HepG2 (cell line): ENCODE measurements around the gene SPOP. TPM values are rescaled to one million over a fixed set of nuclear protein-coding genes. Genes with fewer than 3 reads are reported as not detected.
A peak's percentile ranks its signal among the peaks of the same experiment; 100 is the strongest.

Experiments used
- CBX5 ChIP-seq: sonication (generic); formaldehyde crosslinking; IDR thresholded peaks from 2 replicates; pipeline ENCODE4 v1.4.0; 2020; ENCODE audit warnings: missing genetic modification reagents, borderline replicate concordance
- CENPX ChIP-seq: sonication (generic); formaldehyde crosslinking; IDR thresholded peaks from 2 replicates; pipeline ENCODE4 v1.9.0; 2021; ENCODE audit warnings: mild to moderate bottlenecking, missing genetic modification reagents, moderate library complexity
- FOXP1 ChIP-seq, 2 experiments: fragments of 450-650 bp in 1 of 2; IDR thresholded peaks; 2 replicates each; pipeline ENCODE4 v1.6.1; 2017 to 2018; ENCODE audit warnings: antibody characterized with exemption in 1 of 2
- GPN1 ChIP-seq: sonication (generic); formaldehyde crosslinking; IDR thresholded peaks from 2 replicates; pipeline ENCODE4 v1.5.1; 2020; ENCODE audit warnings: missing genetic modification reagents, borderline replicate concordance
- JUN ChIP-seq: sonication (generic); formaldehyde crosslinking; IDR thresholded peaks from 2 replicates; pipeline ENCODE4 v1.4.0; 2020; ENCODE audit warnings: mild to moderate bottlenecking, missing genetic modification reagents
- NBN ChIP-seq: fragments of 450-650 bp; conservative IDR thresholded peaks from 2 replicates; pipeline ENCODE4 v1.6.1; 2017
- ONECUT2 ChIP-seq: sonication (generic); formaldehyde crosslinking; IDR thresholded peaks from 2 replicates; pipeline ENCODE4 v1.4.0; 2020; ENCODE audit warnings: missing genetic modification reagents
- PCBP2 ChIP-seq: fragments of 200-400 bp; formaldehyde crosslinking; optimal IDR thresholded peaks from 2 replicates; pipeline ENCODE3; 2018; ENCODE audit warnings: low read length, low read depth; ENCODE audit not compliant: poor library complexity, severe bottlenecking
- SOX13 ChIP-seq, 3 experiments: fragments of 450-650 bp in 1 of 3; sonication (generic) in 1 of 3; formaldehyde crosslinking in 1 of 3; IDR thresholded peaks in 2 of 3; conservative IDR thresholded peaks in 1 of 3; 2 replicates each; pipeline versions ENCODE4 v1.5.0 to v1.6.1; 2016 to 2020; ENCODE audit warnings: antibody characterized with exemption in 1 of 3, mild to moderate bottlenecking in 1 of 3, missing compliant biosample characterization in 1 of 3, missing genetic modification reagents in 1 of 3, moderate library complexity in 1 of 3
- TMF1 ChIP-seq: sonication (generic); formaldehyde crosslinking; IDR thresholded peaks from 2 replicates; pipeline ENCODE4 v1.8.1; 2022; ENCODE audit warnings: low read depth, missing genetic modification reagents
- ZBTB1 ChIP-seq: sonication (generic); formaldehyde crosslinking; IDR thresholded peaks from 2 replicates; pipeline ENCODE4 v1.4.0; 2020; ENCODE audit warnings: missing genetic modification reagents, borderline replicate concordance
- ZFP36 ChIP-seq: fragments of 150-350 bp; IDR thresholded peaks from 2 replicates; pipeline ENCODE4 v1.6.1; 2018; ENCODE audit warnings: borderline replicate concordance, low read length, low read depth; ENCODE audit not compliant: partially characterized antibody
- ZNF354B ChIP-seq: sonication (generic); formaldehyde crosslinking; IDR thresholded peaks from 2 replicates; pipeline ENCODE4 v1.8.0; 2022; ENCODE audit warnings: mild to moderate bottlenecking, missing genetic modification reagents
- ZNF589 ChIP-seq: sonication (generic); formaldehyde crosslinking; conservative IDR thresholded peaks from 2 replicates; pipeline ENCODE4 v1.8.0; 2022; ENCODE audit warnings: mild to moderate bottlenecking, moderate library complexity, missing genetic modification reagents
- polyA plus RNA-seq, 8 experiments: library from polyadenylated mRNA; depleted of rRNA in 3 of 8; stranded (reverse) in 7 of 8; unstranded in 1 of 8; fragments of >200 nt; fragmentation: Illumina TruSeq in 4 of 8; extraction: Trizol in 4 of 8; gene quantifications; 2 replicates each; pipeline versions ENCODE4 v1.2.1 to v1.2.3, GENCODE V29; 2011 to 2016; ENCODE audit warnings: low read depth in 4 of 8, missing spikeins in 1 of 8, mixed read lengths in 1 of 8; ENCODE audit not compliant: insufficient read depth in 1 of 8
- total RNA-seq, 5 experiments: library from RNA; depleted of rRNA; stranded (reverse); fragments of >200 nt; fragmentation: Illumina TruSeq; extraction: Trizol; gene quantifications; 2 replicates each; pipeline ENCODE4 v1.2.3, GENCODE V29; 2016; ENCODE audit warnings: low read depth in 1 of 5
- TF ChIP-seq, protein P1 (sequence below): sonication (generic); formaldehyde crosslinking; IDR thresholded peaks from 2 replicates; pipeline ENCODE4 v1.8.0; 2022; ENCODE audit warnings: missing genetic modification reagents, mild to moderate bottlenecking, inconsistent platforms, borderline replicate concordance
- TF ChIP-seq, protein P2 (sequence below): conservative IDR thresholded peaks from 2 replicates; pipeline ENCODE4 v1.6.1; 2018; ENCODE audit warnings: missing genetic modification reagents
- TF ChIP-seq, protein P3 (sequence below): sonication (generic); formaldehyde crosslinking; IDR thresholded peaks from 2 replicates; pipeline ENCODE4 v1.5.0; 2020; ENCODE audit warnings: mild to moderate bottlenecking, missing genetic modification reagents, borderline replicate concordance
- TF ChIP-seq, protein P4 (sequence below): IDR thresholded peaks from 2 replicates; pipeline ENCODE4 v1.6.1; 2012; ENCODE audit warnings: low read depth, low read length, improper control_type of control experiment
- TF ChIP-seq, protein P5 (sequence below), 2 experiments: sonication (generic) in 1 of 2; formaldehyde crosslinking in 1 of 2; IDR thresholded peaks; 2 replicates each; pipeline versions ENCODE4 v1.4.0 to v1.6.1; 2018 to 2020; ENCODE audit warnings: missing genetic modification reagents in 2 of 2, borderline replicate concordance in 1 of 2, low read depth in 1 of 2, mild to moderate bottlenecking in 1 of 2, missing biosample characterization in 1 of 2

The SPOP gene
- total and polyA plus RNA-seq, 2 of the 13 experiments (the other 11 are each of a cell fraction or from before 2014, with no cell fraction given) = 52.8 to 60.8 TPM

DNA sequence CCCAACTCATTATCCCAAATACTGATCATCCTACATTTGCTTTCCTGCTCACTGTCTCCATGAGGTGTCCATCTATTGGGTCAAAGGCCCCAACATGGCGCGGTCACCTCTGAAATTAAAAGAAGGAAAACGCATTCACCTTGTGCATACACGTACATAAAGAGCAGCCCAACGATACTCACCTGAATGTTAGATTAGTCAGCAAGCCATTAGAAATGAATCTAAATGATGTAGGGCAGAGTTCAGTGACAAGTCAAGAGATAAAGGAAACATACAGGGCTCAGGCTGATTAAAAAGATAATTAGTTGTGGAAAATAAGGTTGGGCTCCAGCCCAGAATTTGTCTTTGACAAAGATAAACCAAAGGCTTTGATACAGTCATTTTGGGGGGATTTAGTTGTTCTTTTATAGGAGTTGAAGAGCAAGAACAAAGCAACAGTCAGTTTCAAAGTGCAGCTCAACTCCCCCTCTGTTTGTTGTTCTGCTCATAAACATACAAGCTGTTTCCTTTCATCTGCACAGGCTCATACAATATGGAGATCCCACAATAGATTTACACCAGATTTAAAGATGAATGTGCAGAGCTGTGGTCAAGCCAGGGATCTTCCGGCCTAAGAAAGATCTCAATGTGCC, 81.2 kb downstream of the SPOP start (continued):
- TF ChIP-seq ZNF354B (CRISPR knock-in tag) = no peak
- no peak for TF ChIP-seq CBX5 (CRISPR knock-in tag)
- TF ChIP-seq, protein P1, sequence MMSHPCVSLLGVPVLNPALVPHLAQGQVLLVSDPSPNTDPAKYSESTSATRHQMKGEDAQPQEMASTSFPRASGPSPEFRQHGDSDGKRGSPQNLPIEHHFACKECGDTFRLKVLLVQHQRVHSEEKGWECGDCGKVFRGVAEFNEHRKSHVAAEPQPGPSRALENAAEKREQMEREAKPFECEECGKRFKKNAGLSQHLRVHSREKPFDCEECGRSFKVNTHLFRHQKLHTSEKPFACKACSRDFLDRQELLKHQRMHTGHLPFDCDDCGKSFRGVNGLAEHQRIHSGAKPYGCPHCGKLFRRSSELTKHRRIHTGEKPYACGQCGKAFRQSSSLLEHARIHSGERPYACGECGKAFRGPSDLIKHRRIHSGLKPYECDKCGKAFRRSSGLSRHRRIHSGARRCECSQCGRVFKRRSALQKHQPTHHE (CRISPR knock-in tag) = no peak
- TF ChIP-seq ZNF589 (CRISPR knock-in tag) = no peak
- peak; percentile 57; the same call in 1 of the 2 replicates for TF ChIP-seq SOX13 (IDR thresholded peaks at IDR 0.05)
- peak in 1 of 2 experiments; percentile 85; a peak in 2 of 4 replicates for TF ChIP-seq SOX13 (CRISPR knock-in tag; conservative IDR thresholded peaks at IDR 0.05 in 1 of 2, IDR thresholded peaks at IDR 0.05 in 1 of 2)
- no peak for TF ChIP-seq PCBP2
- TF ChIP-seq, protein P2, sequence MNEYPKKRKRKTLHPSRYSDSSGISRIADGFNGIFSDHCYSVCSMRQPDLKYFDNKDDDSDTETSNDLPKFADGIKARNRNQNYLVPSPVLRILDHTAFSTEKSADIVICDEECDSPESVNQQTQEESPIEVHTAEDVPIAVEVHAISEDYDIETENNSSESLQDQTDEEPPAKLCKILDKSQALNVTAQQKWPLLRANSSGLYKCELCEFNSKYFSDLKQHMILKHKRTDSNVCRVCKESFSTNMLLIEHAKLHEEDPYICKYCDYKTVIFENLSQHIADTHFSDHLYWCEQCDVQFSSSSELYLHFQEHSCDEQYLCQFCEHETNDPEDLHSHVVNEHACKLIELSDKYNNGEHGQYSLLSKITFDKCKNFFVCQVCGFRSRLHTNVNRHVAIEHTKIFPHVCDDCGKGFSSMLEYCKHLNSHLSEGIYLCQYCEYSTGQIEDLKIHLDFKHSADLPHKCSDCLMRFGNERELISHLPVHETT (CRISPR knock-in tag) = no peak
- TF ChIP-seq, protein P3, sequence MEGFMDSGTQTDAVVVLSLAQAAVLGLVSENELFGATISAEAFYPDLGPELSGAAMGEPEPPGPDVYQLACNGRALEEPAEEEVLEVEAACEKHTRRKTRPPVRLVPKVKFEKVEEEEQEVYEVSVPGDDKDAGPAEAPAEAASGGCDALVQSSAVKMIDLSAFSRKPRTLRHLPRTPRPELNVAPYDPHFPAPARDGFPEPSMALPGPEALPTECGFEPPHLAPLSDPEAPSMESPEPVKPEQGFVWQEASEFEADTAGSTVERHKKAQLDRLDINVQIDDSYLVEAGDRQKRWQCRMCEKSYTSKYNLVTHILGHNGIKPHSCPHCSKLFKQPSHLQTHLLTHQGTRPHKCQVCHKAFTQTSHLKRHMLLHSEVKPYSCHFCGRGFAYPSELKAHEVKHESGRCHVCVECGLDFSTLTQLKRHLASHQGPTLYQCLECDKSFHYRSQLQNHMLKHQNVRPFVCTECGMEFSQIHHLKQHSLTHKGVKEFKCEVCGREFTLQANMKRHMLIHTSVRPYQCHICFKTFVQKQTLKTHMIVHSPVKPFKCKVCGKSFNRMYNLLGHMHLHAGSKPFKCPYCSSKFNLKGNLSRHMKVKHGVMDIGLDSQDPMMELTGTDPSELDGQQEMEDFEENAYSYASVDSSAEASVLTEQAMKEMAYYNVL (CRISPR knock-in tag) = no peak
- TF ChIP-seq CENPX (CRISPR knock-in tag) = no peak
- TF ChIP-seq GPN1 (CRISPR knock-in tag) = no peak
- peak; percentile 42; the same call in 1 of the 2 replicates for TF ChIP-seq FOXP1 (IDR thresholded peaks at IDR 0.05)
- TF ChIP-seq FOXP1 (CRISPR knock-in tag; IDR thresholded peaks at IDR 0.05) = peak; percentile 86; the same call in 1 of the 2 replicates
- no peak for TF ChIP-seq ONECUT2
- TF ChIP-seq ZFP36 = no peak
- TF ChIP-seq, protein P4, sequence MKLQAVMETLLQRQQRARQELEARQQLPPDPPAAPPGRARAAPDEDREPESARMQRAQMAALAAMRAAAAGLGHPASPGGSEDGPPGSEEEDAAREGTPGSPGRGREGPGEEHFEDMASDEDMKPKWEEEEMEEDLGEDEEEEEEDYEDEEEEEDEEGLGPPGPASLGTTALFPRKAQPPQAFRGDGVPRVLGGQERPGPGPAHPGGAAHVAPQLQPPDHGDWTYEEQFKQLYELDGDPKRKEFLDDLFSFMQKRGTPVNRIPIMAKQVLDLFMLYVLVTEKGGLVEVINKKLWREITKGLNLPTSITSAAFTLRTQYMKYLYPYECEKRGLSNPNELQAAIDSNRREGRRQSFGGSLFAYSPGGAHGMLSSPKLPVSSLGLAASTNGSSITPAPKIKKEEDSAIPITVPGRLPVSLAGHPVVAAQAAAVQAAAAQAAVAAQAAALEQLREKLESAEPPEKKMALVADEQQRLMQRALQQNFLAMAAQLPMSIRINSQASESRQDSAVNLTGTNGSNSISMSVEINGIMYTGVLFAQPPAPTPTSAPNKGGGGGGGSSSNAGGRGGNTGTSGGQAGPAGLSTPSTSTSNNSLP = peak; percentile 58; the same call in 1 of the 2 replicates
- TF ChIP-seq ZBTB1 (CRISPR knock-in tag) = no peak
- no peak for TF ChIP-seq NBN
- TF ChIP-seq JUN (CRISPR knock-in tag) = 0 out of 2 replicates have a peak, but pooled peaks have one; percentile 29
- no peak for TF ChIP-seq TMF1 (CRISPR knock-in tag)
- TF ChIP-seq, protein P5, sequence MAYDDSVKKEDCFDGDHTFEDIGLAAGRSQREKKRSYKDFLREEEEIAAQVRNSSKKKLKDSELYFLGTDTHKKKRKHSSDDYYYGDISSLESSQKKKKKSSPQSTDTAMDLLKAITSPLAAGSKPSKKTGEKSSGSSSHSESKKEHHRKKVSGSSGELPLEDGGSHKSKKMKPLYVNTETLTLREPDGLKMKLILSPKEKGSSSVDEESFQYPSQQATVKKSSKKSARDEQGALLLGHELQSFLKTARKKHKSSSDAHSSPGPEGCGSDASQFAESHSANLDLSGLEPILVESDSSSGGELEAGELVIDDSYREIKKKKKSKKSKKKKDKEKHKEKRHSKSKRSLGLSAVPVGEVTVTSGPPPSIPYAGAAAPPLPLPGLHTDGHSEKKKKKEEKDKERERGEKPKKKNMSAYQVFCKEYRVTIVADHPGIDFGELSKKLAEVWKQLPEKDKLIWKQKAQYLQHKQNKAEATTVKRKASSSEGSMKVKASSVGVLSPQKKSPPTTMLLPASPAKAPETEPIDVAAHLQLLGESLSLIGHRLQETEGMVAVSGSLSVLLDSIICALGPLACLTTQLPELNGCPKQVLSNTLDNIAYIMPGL (CRISPR knock-in tag; IDR thresholded peaks at IDR 0.05; ENCODE audit: borderline replicate concordance in 1 of 2, low read depth in 1 of 2) = no peak
